Measurements from ENCODE around the gene NSD2. TPM values are rescaled to one million over a fixed set of nuclear protein-coding genes. Genes with fewer than 3 reads are reported as not detected.

Gene NSD2
- total and polyA plus RNA-seq, 2 donors (not counting 1 experiment from before 2014, with no cell fraction given): 26.6 to 68.4 TPM

DNA sequence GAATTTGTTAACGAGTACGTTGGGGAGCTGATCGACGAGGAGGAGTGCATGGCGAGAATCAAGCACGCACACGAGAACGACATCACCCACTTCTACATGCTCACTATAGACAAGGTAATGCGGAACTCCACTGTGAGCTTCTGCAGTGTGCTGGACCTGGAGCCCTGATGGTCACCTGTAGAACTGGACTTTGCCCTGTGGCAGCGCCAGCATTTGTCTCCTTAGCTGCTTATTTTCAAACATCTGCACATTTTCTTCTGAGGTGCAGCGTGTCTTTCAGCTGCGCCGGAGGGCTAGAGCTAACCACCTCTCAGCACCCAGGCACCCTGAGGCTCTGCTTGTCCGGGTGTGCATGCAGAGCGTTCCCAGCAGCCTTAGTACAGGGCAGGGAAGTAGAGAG, 89.8 kb downstream of the NSD2 start:
- Histone ChIP-seq H3K36me3 (ENCODE audit: control insufficient read depth, insufficient read depth, low read length) (peaks cover 32% of the 10 kb centered on the region), H3K4me3 (replicated peaks in 1 of 4; ENCODE audit: control extremely low read depth in 1 of 4, insufficient read depth in 1 of 4, low read depth in 3 of 4, low read length in 4 of 4) (no peak overlapping the region), H3K4me2 (ENCODE audit: extremely low read depth, insufficient read depth, low read length) (no peak overlapping the region), H3K27me3 (ENCODE audit: control insufficient read depth, insufficient read depth, low read length) (no peaks in the 10 kb centered on the region), H3K79me2 (ENCODE audit: control insufficient read depth, insufficient read depth, low read length) (peaks cover 5% of the 10 kb centered on the region), H4K20me1 (ENCODE audit: control insufficient read depth, extremely low read depth, insufficient read depth, low read length) (no peaks in the 10 kb centered on the region), H3K4me1 (ENCODE audit: control insufficient read depth, extremely low read depth, insufficient read depth, low read length) (no peaks in the 10 kb centered on the region), H2AFZ (ENCODE audit: low read length) (no peak overlapping the region), H3K27ac (ENCODE audit: insufficient read depth, low read length) (no peak overlapping the region), H3K9ac (ENCODE audit: insufficient read depth, low read length) (no peak overlapping the region), H3K9me3 (ENCODE audit: control insufficient read depth, insufficient read depth, low read depth, low read length) (no peaks in the 10 kb centered on the region)
- no peak for TF ChIP-seq EZH2 (IDR thresholded peaks at IDR 0.05; ENCODE audit: low read length, missing control alignments)
- TF ChIP-seq, protein P1, sequence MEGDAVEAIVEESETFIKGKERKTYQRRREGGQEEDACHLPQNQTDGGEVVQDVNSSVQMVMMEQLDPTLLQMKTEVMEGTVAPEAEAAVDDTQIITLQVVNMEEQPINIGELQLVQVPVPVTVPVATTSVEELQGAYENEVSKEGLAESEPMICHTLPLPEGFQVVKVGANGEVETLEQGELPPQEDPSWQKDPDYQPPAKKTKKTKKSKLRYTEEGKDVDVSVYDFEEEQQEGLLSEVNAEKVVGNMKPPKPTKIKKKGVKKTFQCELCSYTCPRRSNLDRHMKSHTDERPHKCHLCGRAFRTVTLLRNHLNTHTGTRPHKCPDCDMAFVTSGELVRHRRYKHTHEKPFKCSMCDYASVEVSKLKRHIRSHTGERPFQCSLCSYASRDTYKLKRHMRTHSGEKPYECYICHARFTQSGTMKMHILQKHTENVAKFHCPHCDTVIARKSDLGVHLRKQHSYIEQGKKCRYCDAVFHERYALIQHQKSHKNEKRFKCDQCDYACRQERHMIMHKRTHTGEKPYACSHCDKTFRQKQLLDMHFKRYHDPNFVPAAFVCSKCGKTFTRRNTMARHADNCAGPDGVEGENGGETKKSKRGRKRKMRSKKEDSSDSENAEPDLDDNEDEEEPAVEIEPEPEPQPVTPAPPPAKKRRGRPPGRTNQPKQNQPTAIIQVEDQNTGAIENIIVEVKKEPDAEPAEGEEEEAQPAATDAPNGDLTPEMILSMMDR (conservative IDR thresholded peaks at IDR 0.05 in 1 of 2, IDR thresholded peaks at IDR 0.05 in 1 of 2; ENCODE audit: low read depth in 1 of 2, low read length in 2 of 2): no peak
- DNase-seq (ENCODE audit: low read depth in 2 of 2): no peak

- DNase-seq (ENCODE audit: low read depth in 2 of 2): no peak
- H3K36me3 ChIP-seq (ENCODE audit: control insufficient read depth, insufficient read depth, low read length): peaks cover 30% of the 10 kb centered on the region
Measured at GRCh38 chr4:1961563-1961962, 90.4 kb downstream of the NSD2 start.

GRCh38 chr4:1962980-1963379, 91.8 kb downstream of the NSD2 start:
- H3K27me3 ChIP-seq (ENCODE audit: control insufficient read depth, insufficient read depth, low read length): no peaks in the 10 kb centered on the region
- no peaks in the 10 kb centered on the region for H4K20me1 ChIP-seq (ENCODE audit: control insufficient read depth, extremely low read depth, insufficient read depth, low read length)
- no peaks in the 10 kb centered on the region for H3K4me1 ChIP-seq (ENCODE audit: control insufficient read depth, extremely low read depth, insufficient read depth, low read length)
- no peak for TF ChIP-seq EZH2 (IDR thresholded peaks at IDR 0.05; ENCODE audit: low read length, missing control alignments)
- TF ChIP-seq, protein P1 (conservative IDR thresholded peaks at IDR 0.05 in 1 of 2, IDR thresholded peaks at IDR 0.05 in 1 of 2; ENCODE audit: low read depth in 1 of 2, low read length in 2 of 2): no peak
- no peak for DNase-seq (ENCODE audit: low read depth in 2 of 2)
- H3K9ac ChIP-seq (ENCODE audit: insufficient read depth, low read length): no peak overlapping the region
- peaks cover 27% of the 10 kb centered on the region for H3K36me3 ChIP-seq (ENCODE audit: control insufficient read depth, insufficient read depth, low read length)
- H3K27ac ChIP-seq (ENCODE audit: insufficient read depth, low read length): no peak overlapping the region
- no peak overlapping the region for H3K4me3 ChIP-seq (replicated peaks in 1 of 4; ENCODE audit: control extremely low read depth in 1 of 4, insufficient read depth in 1 of 4, low read depth in 3 of 4, low read length in 4 of 4)
- no peaks in the 10 kb centered on the region for H3K9me3 ChIP-seq (ENCODE audit: control insufficient read depth, insufficient read depth, low read depth, low read length)
- H3K79me2 ChIP-seq (ENCODE audit: control insufficient read depth, insufficient read depth, low read length): peaks cover 3% of the 10 kb centered on the region
- no peak overlapping the region for H3K4me2 ChIP-seq (ENCODE audit: extremely low read depth, insufficient read depth, low read length)
- H2AFZ ChIP-seq (ENCODE audit: low read length): no peak overlapping the region

More at GRCh38 chr4:1961563-1961962, 90.4 kb downstream of the NSD2 start:
- TF ChIP-seq, protein P1 (conservative IDR thresholded peaks at IDR 0.05 in 1 of 2, IDR thresholded peaks at IDR 0.05 in 1 of 2; ENCODE audit: low read depth in 1 of 2, low read length in 2 of 2): no peak
- no peak for TF ChIP-seq EZH2 (IDR thresholded peaks at IDR 0.05; ENCODE audit: low read length, missing control alignments)
- H3K27me3 ChIP-seq (ENCODE audit: control insufficient read depth, insufficient read depth, low read length): no peaks in the 10 kb centered on the region
- H3K4me2 ChIP-seq (ENCODE audit: extremely low read depth, insufficient read depth, low read length): no peak overlapping the region
- no peak overlapping the region for H3K27ac ChIP-seq (ENCODE audit: insufficient read depth, low read length)
- no peak overlapping the region for H3K9ac ChIP-seq (ENCODE audit: insufficient read depth, low read length)
- no peak overlapping the region for H3K4me3 ChIP-seq (replicated peaks in 1 of 4; ENCODE audit: control extremely low read depth in 1 of 4, insufficient read depth in 1 of 4, low read depth in 3 of 4, low read length in 4 of 4)
- H2AFZ ChIP-seq (ENCODE audit: low read length): no peak overlapping the region
- no peaks in the 10 kb centered on the region for H4K20me1 ChIP-seq (ENCODE audit: control insufficient read depth, extremely low read depth, insufficient read depth, low read length)
- peaks cover 3% of the 10 kb centered on the region for H3K79me2 ChIP-seq (ENCODE audit: control insufficient read depth, insufficient read depth, low read length)
- no peaks in the 10 kb centered on the region for H3K4me1 ChIP-seq (ENCODE audit: control insufficient read depth, extremely low read depth, insufficient read depth, low read length)
- H3K9me3 ChIP-seq (ENCODE audit: control insufficient read depth, insufficient read depth, low read depth, low read length): no peaks in the 10 kb centered on the region

Data from fibroblast of lung (primary cell).